ENCODE data around the gene KIF13A.

DNA sequence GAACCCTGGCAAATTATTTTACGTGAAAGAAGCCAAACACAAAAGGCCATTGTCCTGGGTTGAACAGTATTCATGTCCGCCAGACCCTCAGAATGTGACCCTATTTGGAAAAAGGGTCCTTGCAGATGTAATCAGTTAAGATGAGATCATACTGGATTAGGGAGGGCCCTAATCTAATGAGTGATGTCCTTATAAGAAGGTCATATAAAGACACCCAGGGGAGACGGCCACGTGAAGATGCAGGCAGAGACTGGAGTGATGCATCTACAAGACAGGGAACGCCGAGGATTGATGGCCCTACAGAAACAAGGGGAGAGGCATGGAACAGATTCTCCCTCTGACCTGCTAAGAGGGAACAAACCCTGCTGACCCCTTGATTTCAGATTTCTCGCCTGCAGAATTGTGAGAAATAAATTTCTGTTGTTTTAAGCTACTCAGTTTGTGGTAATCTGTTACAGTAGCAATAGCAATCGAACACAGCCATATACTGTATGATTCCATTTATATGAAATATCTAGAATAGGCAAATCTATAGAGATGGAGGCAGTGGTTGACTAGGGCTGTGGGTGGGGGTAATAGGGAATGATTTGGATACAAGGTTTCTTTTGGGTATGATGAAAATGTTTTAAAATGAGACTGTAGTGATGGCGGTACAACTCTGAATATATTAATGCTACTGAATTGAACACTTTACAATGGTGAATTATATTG, 147.8 kb downstream of the KIF13A start:
- TF ChIP-seq, protein P1, sequence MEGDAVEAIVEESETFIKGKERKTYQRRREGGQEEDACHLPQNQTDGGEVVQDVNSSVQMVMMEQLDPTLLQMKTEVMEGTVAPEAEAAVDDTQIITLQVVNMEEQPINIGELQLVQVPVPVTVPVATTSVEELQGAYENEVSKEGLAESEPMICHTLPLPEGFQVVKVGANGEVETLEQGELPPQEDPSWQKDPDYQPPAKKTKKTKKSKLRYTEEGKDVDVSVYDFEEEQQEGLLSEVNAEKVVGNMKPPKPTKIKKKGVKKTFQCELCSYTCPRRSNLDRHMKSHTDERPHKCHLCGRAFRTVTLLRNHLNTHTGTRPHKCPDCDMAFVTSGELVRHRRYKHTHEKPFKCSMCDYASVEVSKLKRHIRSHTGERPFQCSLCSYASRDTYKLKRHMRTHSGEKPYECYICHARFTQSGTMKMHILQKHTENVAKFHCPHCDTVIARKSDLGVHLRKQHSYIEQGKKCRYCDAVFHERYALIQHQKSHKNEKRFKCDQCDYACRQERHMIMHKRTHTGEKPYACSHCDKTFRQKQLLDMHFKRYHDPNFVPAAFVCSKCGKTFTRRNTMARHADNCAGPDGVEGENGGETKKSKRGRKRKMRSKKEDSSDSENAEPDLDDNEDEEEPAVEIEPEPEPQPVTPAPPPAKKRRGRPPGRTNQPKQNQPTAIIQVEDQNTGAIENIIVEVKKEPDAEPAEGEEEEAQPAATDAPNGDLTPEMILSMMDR (IDR thresholded peaks at IDR 0.05; ENCODE audit: low read length) = no peak
- TF ChIP-seq EZH2phosphoT487 (IDR thresholded peaks at IDR 0.05; ENCODE audit: low read length) = no peak

All from MM.1S (cell line).